ENCODE data around the gene HSH2D. TPM values are rescaled to one million over a fixed set of nuclear protein-coding genes. Genes with fewer than 3 reads are reported as not detected.

HSH2D gene
- total RNA-seq, 2 experiments from 2014 or later, result 31.2 to 38.2 TPM

DNA sequence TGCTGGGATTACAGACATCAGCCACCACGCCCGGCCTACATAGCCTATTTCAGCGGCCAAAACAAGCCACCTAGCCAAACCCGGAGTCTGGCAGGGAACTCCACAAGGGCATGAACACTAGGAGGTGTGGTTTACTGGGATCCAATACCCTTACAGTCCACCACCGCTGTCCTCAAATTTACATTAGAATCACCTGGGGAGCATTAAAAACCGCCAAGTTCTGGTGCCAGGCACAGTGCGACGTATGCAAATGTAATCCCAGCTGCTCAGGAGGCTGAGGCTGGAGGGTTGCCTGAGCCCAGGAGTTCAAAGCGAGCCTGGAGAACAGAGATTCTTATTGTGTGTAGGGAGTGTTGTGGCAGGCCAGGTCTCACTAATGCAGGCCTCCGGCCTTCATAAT, 50.0 kb downstream of the HSH2D start:
- peaks cover 21% of the 10 kb centered on the region for H3K36me3 Mint-ChIP-seq (ENCODE audit: low read depth)
- ChIA-PET CTCF (interaction anchor here (0.8 kb wide), 1 partner anchor 123 kb away, joined by 3 read pairs; no protein-coding TSS in a partner anchor), POLR2A (no interaction called here)

DNA sequence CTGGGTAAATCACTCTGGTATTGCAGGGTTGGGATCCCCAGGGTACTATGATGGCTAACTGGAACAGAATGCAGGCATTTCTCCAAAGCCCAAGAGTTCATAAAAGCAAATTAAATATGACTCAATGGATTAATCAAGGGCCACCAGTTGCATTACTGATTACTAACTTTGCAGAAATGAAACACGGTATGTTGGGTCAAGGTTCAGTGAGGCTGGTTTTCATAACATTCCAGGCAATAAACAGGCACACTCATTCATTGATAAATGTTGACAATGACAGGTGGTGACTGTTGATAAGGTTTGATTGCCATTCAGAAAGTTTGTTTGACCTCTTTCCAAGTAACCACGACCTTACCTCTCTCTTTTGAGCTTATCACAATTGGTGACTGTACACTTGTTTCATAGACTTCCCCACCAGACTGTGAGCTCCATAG, 53.7 kb downstream of the HSH2D start:
- H3K4me1 Mint-ChIP-seq, result peaks cover 27% of the 10 kb centered on the region
- intact Hi-C loops (cut with DNase I, micrococcal nuclease), result loop anchor here (1.0 to 5.0 kb wide), 11 partner anchors 12 to 1072 kb away; partner anchors contain the start of genes FAM32A (in 2 of the 2), C19orf44 (in 1 of the 2), CALR3 (in 1 of the 2) and CHERP (in 1 of the 2)
- peak overlapping the region; percentile 83 for H3K4me3 Mint-ChIP-seq
- H3K27me3 Mint-ChIP-seq, result no peaks in the 10 kb centered on the region
- DNase-seq, result no peak
- ChIA-PET POLR2A (interaction anchor here (0.5 to 1.5 kb wide), 5 partner anchors 12 to 485 kb away, joined by 3 to 19 read pairs (median 3); partner anchors contain the start of genes FAM32A and RAB8A), CTCF (interaction anchor here (0.9 to 1.3 kb wide), 4 partner anchors 10 to 189 kb away, joined by 3 to 15 read pairs (median 4); partner anchors contain the start of gene FAM32A)
- no peak for ATAC-seq
- peak overlapping the region; percentile 96 for H3K27ac Mint-ChIP-seq
- no peaks in the 10 kb centered on the region for H3K9me3 Mint-ChIP-seq (ENCODE audit: low read depth)
- peaks cover 7% of the 10 kb centered on the region for H3K36me3 Mint-ChIP-seq (ENCODE audit: low read depth)

More for the DNA sequence above, 50.0 kb downstream of the HSH2D start:
- ATAC-seq (no peak), DNase-seq (no peak)
- intact Hi-C loops (cut with DNase I, micrococcal nuclease), result no loop called here
- no peaks in the 10 kb centered on the region for H3K27me3 Mint-ChIP-seq
- peaks cover 7% of the 10 kb centered on the region for H3K4me1 Mint-ChIP-seq
- H3K4me3 Mint-ChIP-seq, result no peak overlapping the region
- H3K27ac Mint-ChIP-seq, result no peak overlapping the region
- no peaks in the 10 kb centered on the region for H3K9me3 Mint-ChIP-seq (ENCODE audit: low read depth)

DNA sequence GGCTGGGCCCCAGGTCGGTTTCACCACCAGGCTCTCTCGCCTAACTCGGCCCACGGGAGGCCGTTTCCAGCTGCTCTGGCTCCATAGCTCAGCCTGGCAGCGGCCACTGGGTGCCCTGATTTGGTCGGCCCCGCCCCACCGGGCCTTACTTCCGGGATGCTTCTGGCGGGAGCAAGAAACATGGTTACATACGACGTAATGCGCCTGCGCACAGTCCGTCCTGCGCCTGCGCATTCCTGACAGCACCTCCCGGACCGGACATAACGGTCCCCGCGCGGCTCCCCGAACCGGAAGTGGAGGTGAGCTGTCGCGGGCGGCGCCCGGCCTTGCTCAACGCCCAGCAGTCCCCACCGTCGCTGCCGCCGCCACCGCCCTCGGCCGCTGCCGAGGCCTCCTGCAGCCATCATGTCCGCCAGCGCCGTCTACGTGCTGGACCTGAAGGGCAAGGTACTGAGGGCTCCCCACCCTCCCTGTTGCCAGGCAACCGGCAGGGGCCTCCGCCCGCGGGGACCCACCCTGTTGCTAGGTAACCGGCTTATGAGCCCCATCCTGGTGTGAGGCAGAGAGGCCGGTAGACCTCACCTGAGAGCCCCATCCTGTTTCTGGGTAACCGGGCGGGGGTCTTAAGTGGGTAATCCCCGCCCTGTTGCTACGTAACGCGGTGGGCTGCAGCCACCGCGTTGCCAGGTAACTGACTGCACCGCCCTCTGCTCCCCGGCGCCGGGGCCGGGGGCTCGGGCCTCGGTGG, 54.3 kb downstream of the HSH2D start, which contains the start of gene AP1M1:
Gene AP1M1, plus strand, starts transcription at position 290 of the 748 bp plus-strand sequence. Its CDS starts 116 bp downstream, at position 406.
- peaks cover 33% of the 10 kb centered on the region for H3K4me1 Mint-ChIP-seq
- peak within 1 kb of the TSS; percentile 96 for H3K27ac Mint-ChIP-seq
- CTCF ChIA-PET, result interaction anchor here (0.9 to 1.3 kb wide), 4 partner anchors 10 to 189 kb away, joined by 3 to 15 read pairs (median 4); partner anchors contain the start of gene FAM32A
- peak within 1 kb of the TSS; percentile 83 for H3K4me3 Mint-ChIP-seq
- peak; percentile 95 for ATAC-seq
- peak; percentile 99 for DNase-seq
- intact Hi-C loops (cut with DNase I, micrococcal nuclease), result loop anchor here (1.0 to 5.0 kb wide), 11 partner anchors 12 to 1072 kb away; partner anchors contain the start of genes FAM32A (in 2 of the 2), C19orf44 (in 1 of the 2), CALR3 (in 1 of the 2) and CHERP (in 1 of the 2)
- peaks cover 6% of the 10 kb centered on the region for H3K36me3 Mint-ChIP-seq (ENCODE audit: low read depth)
- POLR2A ChIA-PET, result interaction anchor here (0.5 to 1.5 kb wide), 8 partner anchors 12 to 985 kb away, joined by 3 to 19 read pairs (median 3); partner anchors contain the start of genes FAM32A and RAB8A
- H3K27me3 Mint-ChIP-seq, result no peaks in the 10 kb centered on the region
- H3K9me3 Mint-ChIP-seq (ENCODE audit: low read depth), result no peaks in the 10 kb centered on the region

DNA sequence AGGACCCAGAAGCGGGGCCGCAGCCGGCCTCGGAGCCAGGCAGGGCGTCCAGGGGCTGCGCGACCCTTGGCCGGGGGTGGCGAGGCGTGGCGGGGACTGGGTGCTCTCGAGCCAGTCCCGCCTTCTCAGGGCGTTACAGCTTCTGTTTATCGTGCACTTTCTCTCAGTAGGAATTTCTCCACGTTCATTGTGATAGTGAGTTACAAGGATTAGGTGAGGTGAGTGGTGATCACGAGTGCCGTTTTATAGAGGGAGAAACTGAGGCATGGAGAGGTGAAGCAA, 54.8 kb downstream of the HSH2D start:
- peaks cover 9% of the 10 kb centered on the region for H3K36me3 Mint-ChIP-seq (ENCODE audit: low read depth)
- ATAC-seq (no peak), DNase-seq (no peak)
- H3K27ac Mint-ChIP-seq, result peak overlapping the region; percentile 60
- POLR2A ChIA-PET, result interaction anchor here (0.6 to 1.5 kb wide), 5 partner anchors 13 to 985 kb away, joined by 3 to 19 read pairs (median 3); partner anchors contain the start of genes FAM32A and RAB8A
- peaks cover 37% of the 10 kb centered on the region for H3K4me1 Mint-ChIP-seq
- no peaks in the 10 kb centered on the region for H3K27me3 Mint-ChIP-seq
- intact Hi-C loops (cut with DNase I, micrococcal nuclease), result loop anchor here in 1 of 2 experiments (5.0 kb wide), 1 partner anchor 344 kb away; the partner anchor contains the start of gene CHERP
- no peaks in the 10 kb centered on the region for H3K9me3 Mint-ChIP-seq (ENCODE audit: low read depth)
- peak overlapping the region; percentile 83 for H3K4me3 Mint-ChIP-seq
- CTCF ChIA-PET, result interaction anchor here (1.0 to 1.3 kb wide), 4 partner anchors 11 to 158 kb away, joined by 3 to 15 read pairs (median 4); partner anchors contain the start of gene FAM32A

DNA sequence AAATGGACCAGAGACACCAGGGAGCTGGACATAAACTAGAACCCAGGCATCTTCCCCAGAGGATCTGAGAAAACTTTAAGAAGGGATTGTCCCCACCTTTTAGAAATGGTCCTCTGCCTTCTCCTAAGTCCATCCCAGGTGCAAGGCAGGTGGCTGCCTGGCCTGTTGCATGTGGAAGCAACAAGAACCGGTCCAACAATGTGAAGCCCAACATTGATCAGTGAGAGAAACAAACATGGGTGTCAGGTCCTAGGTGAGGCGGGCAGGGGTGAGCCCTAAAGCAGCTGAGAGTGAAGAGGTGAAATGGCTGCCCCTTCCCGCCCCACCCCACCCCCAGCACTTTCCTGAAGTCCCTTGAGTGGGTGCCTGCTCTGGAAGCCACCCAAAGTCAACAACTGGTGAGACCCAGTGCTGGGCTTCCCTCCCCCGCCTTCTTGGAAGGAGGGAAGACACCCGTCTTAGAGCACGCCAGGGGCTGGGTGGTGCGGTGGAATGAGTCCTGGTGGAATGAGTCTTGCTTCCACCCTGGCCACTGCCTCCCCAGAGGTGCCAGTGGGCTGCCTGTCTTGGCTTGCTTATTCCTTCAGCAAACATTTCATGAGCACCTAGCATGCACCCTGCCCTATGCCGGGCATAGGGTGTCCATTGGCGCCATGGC, 55.9 kb downstream of the HSH2D start:
- Mint-ChIP-seq H3K36me3 (ENCODE audit: low read depth) (peaks cover 14% of the 10 kb centered on the region), H3K9me3 (ENCODE audit: low read depth) (no peaks in the 10 kb centered on the region), H3K4me3 (peak overlapping the region; percentile 83), H3K4me1 (peaks cover 37% of the 10 kb centered on the region), H3K27me3 (no peaks in the 10 kb centered on the region), H3K27ac (peak overlapping the region; percentile 60)
- ChIA-PET CTCF (interaction anchor here (0.9 to 1.3 kb wide), 2 partner anchors 14 to 89 kb away, joined by 3 to 4 read pairs; no protein-coding TSS in a partner anchor), POLR2A (no interaction called here)
- DNase-seq, result no peak
- intact Hi-C loops (cut with DNase I, micrococcal nuclease), result loop anchor here in 1 of 2 experiments (5.0 kb wide), 1 partner anchor 343 kb away; the partner anchor contains the start of gene CHERP
- no peak for ATAC-seq

DNA sequence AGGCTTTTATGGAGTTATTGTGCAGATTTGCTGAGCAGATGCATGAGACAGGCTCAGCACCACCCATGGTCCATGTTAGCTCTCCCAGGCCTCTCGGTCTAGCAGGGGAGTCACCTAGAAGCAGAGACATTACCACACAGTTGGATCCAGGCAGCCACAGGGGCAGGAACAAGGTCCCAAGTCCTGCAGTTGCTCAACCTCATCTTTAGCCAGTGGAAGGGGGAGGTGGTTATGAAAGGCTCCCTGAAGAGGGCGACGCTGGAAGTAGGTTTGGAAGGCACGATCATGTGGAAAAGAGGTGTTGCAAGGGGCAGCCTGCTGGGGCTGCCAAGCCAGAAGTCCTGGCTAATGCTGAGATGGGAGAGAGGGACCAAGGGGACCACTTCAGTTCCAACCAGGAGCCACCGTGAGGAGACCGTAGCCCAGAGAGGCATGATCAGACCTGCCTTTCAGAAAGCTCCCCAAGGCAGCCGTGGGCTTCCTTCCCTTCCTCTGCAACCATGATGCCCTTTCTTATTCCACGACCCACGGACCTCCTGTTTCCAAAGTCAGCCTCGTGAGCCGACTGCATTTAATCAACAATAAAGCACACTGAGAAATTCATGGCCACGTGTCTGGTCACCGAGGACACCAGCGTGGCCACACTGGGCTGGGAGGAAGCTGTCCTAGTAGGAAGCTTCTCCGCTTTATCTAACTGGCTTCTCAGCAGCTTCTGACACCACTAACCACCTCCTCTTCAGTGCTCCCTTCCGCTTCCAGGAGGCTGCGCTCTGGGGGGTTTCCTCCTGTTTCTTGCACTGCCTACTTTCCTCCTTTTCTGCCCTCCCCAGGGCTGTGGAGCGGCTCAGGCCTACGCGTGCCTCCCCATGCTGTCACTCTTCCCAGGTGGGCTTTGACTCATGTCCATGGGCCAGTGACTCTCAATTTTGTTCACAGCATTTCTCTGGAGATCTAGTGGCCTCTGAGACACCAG, 56.8 kb downstream of the HSH2D start:
- CTCF ChIA-PET, result interaction anchor here (0.6 to 1.4 kb wide), 3 partner anchors 15 to 89 kb away, joined by 3 to 9 read pairs (median 4); partner anchors contain the start of gene FAM32A
- H3K27ac Mint-ChIP-seq, result peak overlapping the region; percentile 15

DNA sequence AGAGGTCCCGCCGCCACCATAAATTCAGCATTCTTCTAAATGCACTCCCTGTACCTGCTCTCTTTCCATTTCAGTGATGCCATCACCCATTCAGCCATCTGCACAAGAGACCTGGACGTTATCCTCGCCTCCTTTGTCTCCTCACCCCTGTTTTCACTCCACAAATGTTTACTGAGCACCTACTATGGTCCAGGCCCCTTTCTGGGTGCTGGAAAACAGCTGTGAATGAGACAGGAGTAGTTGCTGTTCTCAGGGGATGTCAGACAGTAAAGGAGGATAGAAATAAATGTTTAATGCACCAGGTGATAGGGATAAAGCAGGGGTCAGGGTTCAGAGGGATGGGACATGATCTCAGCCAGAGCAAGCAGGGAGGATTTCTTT, 57.5 kb downstream of the HSH2D start:
- DNase-seq, result no peak
- H3K27ac Mint-ChIP-seq, result peak overlapping the region; percentile 15
- H3K9me3 Mint-ChIP-seq (ENCODE audit: low read depth), result no peaks in the 10 kb centered on the region
- no peak overlapping the region for H3K4me3 Mint-ChIP-seq
- H3K36me3 Mint-ChIP-seq (ENCODE audit: low read depth), result peaks cover 15% of the 10 kb centered on the region
- POLR2A ChIA-PET, result interaction anchor here (0.5 kb wide), 1 partner anchor 67 kb away, joined by 4 read pairs; no protein-coding TSS in a partner anchor
- CTCF ChIA-PET, result interaction anchor here (1.4 kb wide), 1 partner anchor 16 kb away, joined by 9 read pairs; the partner anchor contains the start of gene FAM32A
- H3K27me3 Mint-ChIP-seq, result no peaks in the 10 kb centered on the region
- peaks cover 37% of the 10 kb centered on the region for H3K4me1 Mint-ChIP-seq
- ATAC-seq, result no peak
- intact Hi-C loops (cut with DNase I, micrococcal nuclease), result no loop called here

More for the DNA sequence above, 56.8 kb downstream of the HSH2D start:
- Mint-ChIP-seq H3K9me3 (ENCODE audit: low read depth) (no peaks in the 10 kb centered on the region), H3K27me3 (no peaks in the 10 kb centered on the region), H3K4me1 (peaks cover 37% of the 10 kb centered on the region), H3K36me3 (ENCODE audit: low read depth) (peaks cover 15% of the 10 kb centered on the region), H3K4me3 (no peak overlapping the region)
- POLR2A ChIA-PET, result interaction anchor here (0.5 kb wide), 1 partner anchor 67 kb away, joined by 4 read pairs; no protein-coding TSS in a partner anchor
- ATAC-seq, result no peak
- intact Hi-C loops (cut with DNase I, micrococcal nuclease), result no loop called here
- DNase-seq, result no peak

DNA sequence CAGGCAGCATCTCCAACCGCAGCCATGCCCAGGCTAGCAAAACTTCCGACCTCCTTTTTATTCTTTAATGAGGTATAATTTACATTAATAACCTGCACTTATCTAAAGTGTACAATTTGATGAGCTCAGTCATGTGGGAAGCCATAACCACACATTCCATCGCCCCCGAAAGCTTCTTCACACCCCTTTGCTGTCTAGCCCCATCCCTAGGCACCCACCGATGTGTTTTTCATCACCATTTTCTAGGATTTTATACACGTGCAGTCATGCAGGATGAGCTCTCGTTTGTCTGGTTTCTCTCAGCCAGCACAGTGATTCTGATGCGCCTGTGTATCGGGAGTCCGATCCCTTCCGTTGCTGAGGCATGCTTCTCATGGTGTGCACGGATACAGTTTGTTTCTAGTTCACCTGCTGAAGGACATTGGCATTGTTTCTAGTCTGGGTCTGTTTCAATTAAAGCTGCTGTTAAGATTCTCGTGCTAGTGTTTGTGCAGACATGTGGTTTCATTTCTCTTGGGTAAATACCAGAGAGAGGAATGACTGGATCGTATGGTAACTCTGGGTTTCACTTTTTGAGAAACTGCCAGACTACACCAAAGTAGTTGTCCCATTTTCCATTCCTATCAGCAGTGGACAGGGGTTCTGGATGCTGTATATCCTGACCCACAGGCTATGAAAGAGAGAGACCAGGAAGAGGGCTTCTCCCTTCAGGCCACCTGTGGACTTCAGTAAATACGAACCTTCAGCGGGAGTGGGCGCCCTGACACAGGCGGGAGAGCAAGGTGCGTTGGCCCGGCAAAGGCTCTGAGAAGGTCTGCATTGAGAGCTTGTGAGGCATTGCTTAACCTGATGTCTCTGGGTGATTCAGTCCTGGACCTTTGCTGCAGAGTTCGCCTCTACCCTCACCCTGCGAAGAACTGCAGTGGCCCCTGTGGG, 59.1 kb downstream of the HSH2D start:
- Mint-ChIP-seq H3K4me1 (peaks cover 44% of the 10 kb centered on the region), H3K4me3 (no peak overlapping the region), H3K36me3 (ENCODE audit: low read depth) (peaks cover 21% of the 10 kb centered on the region), H3K9me3 (ENCODE audit: low read depth) (no peaks in the 10 kb centered on the region), H3K27me3 (no peaks in the 10 kb centered on the region), H3K27ac (peak overlapping the region; percentile 74)
- ATAC-seq (no peak), DNase-seq (no peak)
- intact Hi-C loops (cut with DNase I, micrococcal nuclease), result no loop called here
- CTCF ChIA-PET, result no interaction called here
- POLR2A ChIA-PET, result interaction anchor here (0.6 kb wide), 1 partner anchor 237 kb away, joined by 3 read pairs; no protein-coding TSS in a partner anchor

DNA sequence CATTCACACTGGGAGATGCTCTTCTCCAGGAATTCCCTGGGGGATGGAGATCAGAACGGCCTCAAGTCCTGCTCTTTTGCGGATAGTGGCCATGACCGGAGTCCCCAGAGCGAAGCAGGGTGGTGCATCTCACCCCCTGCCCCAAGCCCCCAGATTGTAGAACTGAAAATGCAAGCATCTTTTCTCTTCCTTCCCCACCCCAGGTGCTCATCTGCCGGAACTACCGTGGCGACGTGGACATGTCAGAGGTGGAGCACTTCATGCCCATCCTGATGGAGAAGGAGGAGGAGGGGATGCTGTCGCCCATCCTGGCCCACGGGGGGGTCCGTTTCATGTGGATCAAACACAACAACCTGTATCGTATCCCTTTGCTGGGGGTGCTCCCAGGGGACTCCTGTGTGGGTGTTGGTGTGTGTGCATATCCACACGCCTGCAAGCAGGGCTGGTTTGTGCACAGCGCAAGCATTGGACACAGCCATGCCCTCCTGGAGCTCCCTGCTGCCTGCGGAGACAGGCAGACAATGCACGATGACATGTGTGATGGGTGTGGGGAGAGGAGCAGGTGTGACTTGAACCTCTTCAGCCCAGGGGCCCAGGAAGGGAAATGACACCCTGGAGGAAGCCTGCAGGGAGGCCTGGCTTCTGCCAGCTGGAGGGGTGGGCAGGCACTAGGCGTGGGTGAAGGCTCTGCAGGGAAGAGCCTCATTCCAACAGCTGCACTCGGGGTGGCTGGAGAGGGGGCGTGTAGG, 59.9 kb downstream of the HSH2D start:
- Mint-ChIP-seq H3K9me3 (ENCODE audit: low read depth) (no peaks in the 10 kb centered on the region), H3K4me1 (peaks cover 52% of the 10 kb centered on the region), H3K27ac (no peak overlapping the region), H3K4me3 (no peak overlapping the region), H3K36me3 (ENCODE audit: low read depth) (peaks cover 30% of the 10 kb centered on the region), H3K27me3 (no peaks in the 10 kb centered on the region)
- intact Hi-C loops (cut with DNase I, micrococcal nuclease), result no loop called here
- POLR2A ChIA-PET, result no interaction called here
- no peak for ATAC-seq
- CTCF ChIA-PET, result no interaction called here
- DNase-seq, result no peak
